ENCODE data around the gene LIFR.
A peak's percentile ranks its signal among the peaks of the same experiment; 100 is the strongest.

The LIFR gene

DNA sequence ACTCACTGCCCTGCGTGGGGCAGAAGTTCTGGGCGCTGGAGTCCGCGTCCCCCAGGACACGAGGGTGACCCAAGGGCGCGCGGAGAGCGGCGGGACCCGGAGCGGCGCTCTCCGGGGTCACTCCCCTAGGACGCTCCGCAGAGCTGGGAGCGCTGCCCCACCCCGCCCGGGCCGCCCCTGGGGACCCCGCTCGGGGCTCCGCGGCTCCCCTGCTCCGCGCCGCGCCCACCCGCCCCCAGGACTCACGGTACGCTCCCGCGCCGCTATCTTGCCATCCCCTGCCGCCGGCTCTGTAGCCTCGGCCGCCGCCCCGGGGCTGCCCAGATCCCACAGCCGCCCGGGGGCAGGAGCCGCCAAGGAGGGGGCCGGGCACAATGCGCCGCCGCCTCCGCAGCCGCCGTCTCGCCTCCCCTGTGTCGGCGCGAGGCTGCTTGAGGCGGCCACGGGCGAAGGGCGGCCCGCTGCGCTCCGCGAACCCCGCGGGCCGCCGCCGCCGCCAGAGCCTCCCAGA is 303 bp downstream of the LIFR start:
- no peak for DNase-seq (ENCODE audit: insufficient read length, low spot score)
- FAIRE-seq, result no peak
- TF ChIP-seq CTCF (IDR thresholded peaks at IDR 0.05; ENCODE audit: insufficient read depth, missing control alignments), result no peak

DNA sequence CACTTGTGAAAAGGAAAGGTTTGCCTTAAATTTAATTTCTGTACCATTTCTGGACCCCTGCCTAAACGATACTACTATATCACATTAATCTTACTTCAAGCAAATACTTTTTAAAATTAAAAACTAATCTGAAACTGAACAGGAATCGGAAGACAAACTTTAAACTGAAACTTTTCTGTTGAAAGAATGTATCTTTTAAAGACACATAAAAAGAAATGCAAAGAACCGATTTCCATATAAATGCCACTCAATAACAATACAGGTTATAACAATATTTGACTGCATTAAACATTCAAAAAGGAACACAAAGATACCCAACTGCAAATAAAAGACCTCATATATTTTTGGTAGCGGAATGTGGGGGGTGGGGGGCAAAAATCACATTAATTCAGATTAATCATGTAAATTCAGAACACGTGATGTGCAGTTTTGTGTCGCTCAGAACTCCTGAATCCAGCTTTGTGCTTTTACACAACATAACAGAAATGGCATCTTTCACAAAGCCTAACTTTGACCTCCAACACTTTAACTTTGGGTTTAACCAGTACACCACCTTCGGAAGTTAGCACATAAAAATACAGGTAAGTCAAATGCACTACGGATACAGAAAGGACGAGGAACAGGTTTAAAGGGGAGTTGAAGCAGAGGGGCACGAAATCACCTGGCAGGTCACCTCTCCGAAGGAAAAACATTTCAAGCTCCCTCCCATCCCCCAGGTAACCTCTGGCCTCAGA is 925 bp downstream of the LIFR start:
- no peak for TF ChIP-seq CTCF (IDR thresholded peaks at IDR 0.05; ENCODE audit: insufficient read depth, missing control alignments)
- no peak for DNase-seq (ENCODE audit: insufficient read length, low spot score)
- no peak for FAIRE-seq

GRCh38 chr5:38554861-38555260 is 1.6 kb downstream of the LIFR start:
- no peak for DNase-seq (ENCODE audit: insufficient read length, low spot score)
- FAIRE-seq, result no peak
- no peak for TF ChIP-seq CTCF (IDR thresholded peaks at IDR 0.05; ENCODE audit: insufficient read depth, missing control alignments)

DNA sequence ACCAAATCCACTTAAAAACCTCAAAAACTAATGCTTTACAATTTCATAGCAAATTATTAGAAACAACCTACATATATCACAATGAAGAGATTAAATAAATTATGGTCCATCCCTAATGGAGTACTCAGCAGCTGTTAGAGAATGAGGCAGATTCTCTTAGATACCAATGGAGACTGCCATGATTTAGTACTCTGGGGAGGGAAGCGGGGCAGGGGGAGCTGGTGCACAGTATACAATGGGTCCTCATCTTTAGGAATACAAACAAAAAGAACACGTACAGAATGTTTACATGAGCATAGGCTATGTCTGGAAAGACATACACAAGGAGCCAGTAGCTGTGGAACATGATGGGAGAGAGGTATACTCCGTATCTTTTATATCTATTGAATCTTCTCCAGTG is 2.0 kb downstream of the LIFR start:
- no peak for TF ChIP-seq CTCF (IDR thresholded peaks at IDR 0.05; ENCODE audit: insufficient read depth, missing control alignments)
- DNase-seq (ENCODE audit: insufficient read length, low spot score) (no peak), FAIRE-seq (no peak)

DNA sequence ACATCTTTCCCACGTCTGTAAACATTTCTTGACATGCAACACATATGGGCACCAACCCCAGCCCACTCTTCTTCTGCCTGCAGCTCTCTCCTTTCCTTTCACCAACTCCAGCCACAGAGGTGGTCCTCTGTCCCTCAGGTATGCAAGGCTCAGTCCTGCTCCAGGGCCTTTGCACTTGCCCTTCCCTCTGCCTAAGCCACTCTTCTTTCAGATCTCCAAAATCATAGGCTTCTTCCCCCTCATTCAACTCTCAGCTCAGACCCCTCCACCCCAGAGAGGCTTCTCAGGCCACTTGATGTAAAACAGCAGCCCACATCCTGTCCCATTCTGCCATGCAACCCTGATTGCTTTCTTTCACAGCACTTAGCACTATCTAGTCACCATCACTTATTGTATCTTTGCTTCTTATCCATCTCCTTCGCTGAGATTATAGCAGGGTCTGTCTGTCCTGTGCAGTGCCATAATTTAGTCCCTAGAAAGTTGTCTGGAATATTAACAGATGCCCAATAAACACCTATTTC is 3.4 kb downstream of the LIFR start:
- no peak for TF ChIP-seq CTCF (IDR thresholded peaks at IDR 0.05; ENCODE audit: insufficient read depth, missing control alignments)
- no peak for DNase-seq (ENCODE audit: insufficient read length, low spot score)
- no peak for FAIRE-seq

- peak; percentile 41 for DNase-seq (ENCODE audit: insufficient read length, low spot score)
- FAIRE-seq, result peak; percentile 93
- peak; percentile 61 for TF ChIP-seq CTCF (IDR thresholded peaks at IDR 0.05; ENCODE audit: insufficient read depth, missing control alignments)
Measured at GRCh38 chr5:38551030-38552017, 5.1 kb downstream of the LIFR start.

Measured in D721Med (cell line).